GM10266 (cell line): ENCODE results near the gene CCDC188.

ENCODE experiments used
- DNase-seq: peaks from one replicate; pipeline ENCODE4 v3.0.0; 2012; ENCODE audit errors: extremely low spot score
- CTCF ChIP-seq: IDR thresholded peaks from 2 replicates; pipeline ENCODE4 v1.5.1; 2012; ENCODE audit warnings: mild to moderate bottlenecking, low read depth; ENCODE audit not compliant: control insufficient read depth, insufficient read depth; ENCODE audit errors: missing control alignments

The CCDC188 gene

DNA sequence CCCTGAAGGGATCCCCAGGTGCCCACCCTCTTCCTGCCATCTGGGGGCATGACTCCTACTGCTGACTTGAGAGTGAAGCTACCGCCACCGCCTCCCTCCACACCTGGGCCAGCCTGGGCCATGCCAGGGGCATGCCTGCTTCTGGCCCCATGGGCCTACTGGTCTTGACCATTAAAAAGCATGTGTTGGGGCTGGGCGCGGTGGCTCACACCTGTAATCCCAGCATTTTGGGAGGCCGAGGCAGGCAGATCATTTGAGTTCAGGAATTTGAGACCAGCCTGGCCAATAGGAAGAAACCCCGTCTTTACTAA lies 37.7 kb upstream of the CCDC188 start:
- no peak for TF ChIP-seq CTCF
- DNase-seq, result no peak

GRCh38 chr22:20187777-20188566 lies 37.1 kb upstream of the CCDC188 start:
- DNase-seq, result no peak
- no peak for TF ChIP-seq CTCF

- DNase-seq, result no peak
- TF ChIP-seq CTCF, result no peak
These were observed 36.2 kb upstream of the CCDC188 start for GRCh38 chr22:20186871-20187546.

- no peak for TF ChIP-seq CTCF
- DNase-seq, result peak; percentile 35
These were observed 35.5 kb upstream of the CCDC188 start for GRCh38 chr22:20186183-20186870.

DNA sequence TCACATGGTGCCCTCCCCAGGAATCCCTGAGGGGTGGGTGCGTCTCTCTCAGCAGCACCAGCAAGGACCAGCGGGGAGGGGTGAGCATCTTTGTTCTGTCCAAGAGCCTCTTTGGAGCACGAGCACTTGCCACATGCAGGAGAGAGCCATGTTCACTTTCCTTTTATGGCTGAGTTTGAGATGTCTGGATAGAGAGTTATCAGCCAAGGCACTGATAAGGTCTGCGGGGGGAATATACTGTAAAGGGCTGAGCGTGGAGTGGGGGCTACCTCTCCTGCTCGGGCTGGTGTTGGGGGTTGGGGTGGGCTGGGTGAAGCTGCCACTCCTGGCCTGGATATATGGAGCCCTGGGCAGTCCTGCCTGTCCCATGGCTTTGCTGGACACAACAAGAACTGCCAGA lies 34.9 kb upstream of the CCDC188 start:
- TF ChIP-seq CTCF, result no peak
- DNase-seq, result no peak

- no peak for TF ChIP-seq CTCF
- DNase-seq, result no peak
These were observed 33.8 kb upstream of the CCDC188 start for GRCh38 chr22:20184501-20185165.
